GM19467 (cell line): ENCODE measurements around the gene EXOSC9.
A peak's percentile ranks its signal among the peaks of the same experiment; 100 is the strongest.
"Not testable (repeated sequence)": the region's sequence is repeated elsewhere in the genome, so short reads cannot be mapped to it uniquely, and the experiment has no call there.

Source experiments
- ATAC-seq: cut with Tn5 transposase; IDR thresholded peaks from one replicate; pipeline ENCODE4 v1.9.1; 2021; ENCODE audit warnings: mild to moderate bottlenecking, moderate library complexity; ENCODE audit not compliant: unreplicated experiment

The EXOSC9 gene, protein sequence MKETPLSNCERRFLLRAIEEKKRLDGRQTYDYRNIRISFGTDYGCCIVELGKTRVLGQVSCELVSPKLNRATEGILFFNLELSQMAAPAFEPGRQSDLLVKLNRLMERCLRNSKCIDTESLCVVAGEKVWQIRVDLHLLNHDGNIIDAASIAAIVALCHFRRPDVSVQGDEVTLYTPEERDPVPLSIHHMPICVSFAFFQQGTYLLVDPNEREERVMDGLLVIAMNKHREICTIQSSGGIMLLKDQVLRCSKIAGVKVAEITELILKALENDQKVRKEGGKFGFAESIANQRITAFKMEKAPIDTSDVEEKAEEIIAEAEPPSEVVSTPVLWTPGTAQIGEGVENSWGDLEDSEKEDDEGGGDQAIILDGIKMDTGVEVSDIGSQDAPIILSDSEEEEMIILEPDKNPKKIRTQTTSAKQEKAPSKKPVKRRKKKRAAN

GRCh38 chr4:121800961-121801714, at the start of gene EXOSC9:
Gene EXOSC9, plus strand, starts transcription at chr4:121801323. Its CDS starts 102 bp downstream, at chr4:121801425.
- ATAC-seq = peak; percentile 68

DNA sequence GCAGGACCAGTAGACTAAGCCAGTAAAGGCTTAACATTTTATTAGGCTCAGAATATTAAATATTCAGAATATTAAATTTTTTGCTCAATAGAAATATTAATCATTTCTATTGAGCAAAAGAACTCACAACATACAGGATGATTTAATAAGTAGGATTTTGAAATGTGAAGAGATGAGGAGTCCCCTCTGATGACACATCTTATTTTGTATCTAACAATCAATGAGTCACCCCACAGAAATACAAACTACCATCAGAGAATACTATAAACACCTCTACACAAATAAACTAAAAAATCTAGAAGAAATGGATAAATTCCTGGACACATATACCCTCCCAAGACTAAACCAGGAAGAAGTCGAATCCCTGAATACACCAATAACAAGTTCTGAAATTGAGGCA, 49.0 kb upstream of the EXOSC9 start:
- not testable (repeated sequence) for ATAC-seq

- ATAC-seq = no peak
Measured at GRCh38 chr4:121758925-121759568, 42.1 kb upstream of the EXOSC9 start.

- ATAC-seq = no peak
Measured at GRCh38 chr4:121760205-121760604, 40.9 kb upstream of the EXOSC9 start.

DNA sequence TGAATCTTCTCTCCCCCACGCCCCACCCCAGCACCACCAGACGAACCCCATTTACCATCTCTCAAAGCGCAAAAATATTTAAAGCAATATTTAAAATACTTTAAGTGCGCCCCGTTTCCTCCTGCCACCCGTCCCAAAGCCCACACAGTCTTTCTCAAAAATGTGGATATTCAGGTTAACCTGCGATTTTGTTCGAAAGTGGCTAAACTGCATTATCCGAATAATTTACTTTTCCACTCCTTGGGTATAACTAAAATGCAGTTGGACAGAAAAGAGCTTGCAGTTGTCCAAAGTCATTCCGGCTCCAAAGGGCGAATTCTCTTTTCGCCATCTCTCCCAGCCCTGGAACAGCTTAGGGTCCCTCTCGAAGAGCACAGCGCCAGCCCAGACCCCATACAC, 36.8 kb upstream of the EXOSC9 start:
- no peak for ATAC-seq

GRCh38 chr4:121764702-121765367, 36.3 kb upstream of the EXOSC9 start, which contains the start of gene SMIM43:
Gene SMIM43, minus strand, starts transcription at chr4:121765164. Its CDS starts 59 bp downstream, at chr4:121765105.
- no peak for ATAC-seq

- no peak for ATAC-seq
Measured at GRCh38 chr4:121765368-121765705, 35.8 kb upstream of the EXOSC9 start.

GRCh38 chr4:121765971-121766538, 35.1 kb upstream of the EXOSC9 start:
- ATAC-seq = no peak

DNA sequence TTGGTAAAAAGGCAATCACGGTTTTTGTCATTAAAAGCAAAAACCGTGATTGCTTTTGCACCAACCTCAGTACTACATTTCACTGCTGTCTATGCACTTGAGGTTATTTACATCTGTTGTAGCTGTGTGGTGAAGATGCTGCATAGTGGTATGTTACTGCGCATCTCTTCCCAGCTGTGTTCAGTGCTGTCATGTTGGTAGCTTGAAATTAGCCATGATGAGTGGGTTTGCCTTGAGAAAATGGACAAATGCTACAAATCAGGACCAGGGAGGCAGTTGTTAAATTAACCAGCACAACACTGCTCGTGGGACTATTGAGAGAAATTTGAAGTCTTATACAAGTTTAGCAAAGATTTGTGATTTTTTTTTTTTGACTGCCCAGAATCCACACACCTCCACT, 34.0 kb upstream of the EXOSC9 start:
- ATAC-seq = no peak

- no peak for ATAC-seq
Measured at GRCh38 chr4:121769341-121769740, 31.8 kb upstream of the EXOSC9 start.

DNA sequence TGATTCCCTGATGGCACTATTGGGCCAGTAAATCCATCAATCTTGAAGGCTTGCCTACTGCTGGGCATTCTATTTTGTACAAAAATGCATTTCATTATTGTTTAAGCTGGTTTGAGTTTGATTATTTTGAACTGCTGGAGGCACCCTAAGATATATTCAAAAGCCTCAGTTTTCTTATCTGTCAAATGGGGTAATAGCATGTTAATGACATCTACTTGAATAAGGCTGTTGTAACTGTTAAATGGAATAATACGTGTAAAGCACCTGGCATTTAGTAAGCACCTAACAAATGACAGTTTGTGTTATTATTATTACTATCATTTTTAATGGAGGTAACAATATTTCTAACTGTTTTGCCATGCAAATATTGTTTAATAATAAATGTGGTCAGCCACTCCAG, 29.3 kb upstream of the EXOSC9 start:
- no peak for ATAC-seq

DNA sequence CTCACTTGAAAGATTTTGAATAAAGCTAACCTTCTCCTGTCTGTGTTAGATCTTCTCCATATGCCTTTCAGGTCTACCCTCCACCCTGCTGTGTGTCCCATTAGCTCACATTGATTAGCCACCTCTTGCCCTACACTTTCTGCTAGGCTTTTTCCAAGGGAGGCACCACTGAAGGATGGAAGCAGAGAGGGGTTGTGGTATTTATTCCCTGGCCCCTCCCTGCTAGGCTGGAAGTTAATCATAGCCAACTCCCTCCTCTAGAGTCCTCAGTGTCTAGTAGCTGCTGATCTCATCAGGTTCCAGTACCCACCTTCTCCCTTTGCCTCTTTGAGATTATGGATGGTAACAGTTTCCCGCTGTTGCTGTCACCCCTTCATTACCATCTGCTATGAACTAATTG, 27.2 kb upstream of the EXOSC9 start:
- ATAC-seq = no peak

DNA sequence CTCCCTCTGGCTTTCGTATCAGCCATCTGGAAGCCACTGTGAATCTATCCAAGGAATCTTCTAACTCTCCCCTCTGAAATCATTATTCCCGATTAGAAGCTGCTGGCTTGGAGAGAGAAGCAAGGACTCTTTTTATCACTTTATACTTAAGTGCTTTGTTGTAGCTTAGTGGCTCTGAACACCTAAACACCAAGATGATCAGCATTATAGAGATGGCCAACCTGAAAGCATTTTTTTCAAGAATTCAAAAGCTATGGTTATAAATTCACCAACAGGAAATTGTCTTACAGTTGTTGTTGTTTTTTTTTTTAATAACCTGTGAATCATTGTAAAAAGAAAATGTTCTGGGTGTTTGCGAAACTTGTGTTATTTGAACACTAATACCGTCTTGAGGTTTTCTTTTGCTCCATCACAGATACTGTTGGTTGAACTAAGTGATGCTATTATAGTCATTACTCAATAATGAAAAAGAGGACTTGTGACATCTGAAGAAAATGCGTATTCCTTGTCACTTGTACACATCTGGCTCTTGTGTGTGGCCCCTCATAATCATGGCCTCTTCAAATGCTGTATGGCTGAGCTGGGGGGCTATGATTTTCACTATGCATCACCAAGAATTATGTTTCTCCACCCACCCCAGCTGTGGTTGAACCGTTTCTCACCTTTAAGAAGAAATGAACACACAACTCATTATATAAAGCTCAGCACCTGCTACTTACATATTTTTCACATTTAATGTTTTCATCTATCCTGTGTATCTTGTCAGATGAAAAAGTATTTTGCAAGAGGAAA, 24.3 kb upstream of the EXOSC9 start:
- ATAC-seq = no peak

GRCh38 chr4:121777625-121778024, 23.5 kb upstream of the EXOSC9 start:
- no peak for ATAC-seq

GRCh38 chr4:121778991-121779628, 22.0 kb upstream of the EXOSC9 start:
- no peak for ATAC-seq

DNA sequence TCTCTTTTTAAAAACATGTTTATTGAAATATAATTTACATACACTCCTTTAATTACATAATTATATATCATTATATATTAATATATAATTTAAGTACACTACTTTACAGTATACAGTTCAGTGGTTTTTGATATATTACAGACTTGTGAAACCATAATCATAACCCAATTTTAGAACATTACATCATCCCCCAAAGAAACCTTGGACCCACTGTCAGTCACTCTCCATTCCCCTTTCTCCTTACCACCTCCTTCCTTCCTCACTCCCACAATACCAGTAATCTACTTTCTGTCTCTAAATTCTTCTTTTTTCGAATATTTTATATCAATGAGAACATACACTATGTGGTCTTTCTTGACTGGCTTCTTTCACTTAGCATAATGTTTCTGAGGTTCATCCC, 17.9 kb upstream of the EXOSC9 start:
- ATAC-seq = no peak

DNA sequence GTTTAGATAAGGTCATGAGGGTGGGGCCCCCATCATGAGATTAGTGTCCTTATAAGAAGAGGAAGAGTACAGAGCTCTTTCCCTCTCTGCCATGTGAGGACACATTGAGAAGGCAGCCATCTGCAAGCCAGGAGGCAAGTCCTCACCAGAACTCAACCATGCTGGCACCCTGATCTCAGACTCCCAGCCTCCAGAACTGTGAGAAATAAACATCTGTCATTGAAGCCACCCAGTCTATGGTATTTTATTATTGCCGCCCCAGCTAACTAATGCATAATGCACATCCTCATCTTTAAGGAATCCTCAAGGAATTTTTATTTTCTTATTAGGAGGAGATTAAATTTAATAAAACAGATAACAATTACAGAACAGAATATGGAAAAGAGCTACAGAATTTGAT, 16.7 kb upstream of the EXOSC9 start:
- no peak for ATAC-seq

- no peak for ATAC-seq
Measured at GRCh38 chr4:121784975-121785374, 16.1 kb upstream of the EXOSC9 start.

DNA sequence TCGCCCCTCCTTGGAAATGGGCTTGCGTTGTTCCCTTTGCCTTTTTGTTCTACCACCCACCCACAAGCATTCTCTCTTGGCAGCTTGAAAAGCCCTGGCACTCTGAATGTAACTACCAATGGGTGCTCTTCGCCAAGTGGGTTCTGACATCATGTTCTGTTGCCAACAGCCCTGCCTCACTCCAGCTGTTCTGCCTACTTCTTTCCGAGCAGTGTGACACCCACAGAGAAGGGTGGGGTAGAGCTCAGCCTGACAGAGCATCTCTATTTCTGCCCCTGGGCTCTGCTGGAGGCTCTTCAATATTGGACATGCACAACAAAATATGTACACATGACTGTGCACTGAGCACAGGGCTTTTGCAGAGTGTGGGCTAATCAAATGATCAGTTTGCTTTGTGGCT, 15.6 kb upstream of the EXOSC9 start:
- ATAC-seq = no peak

DNA sequence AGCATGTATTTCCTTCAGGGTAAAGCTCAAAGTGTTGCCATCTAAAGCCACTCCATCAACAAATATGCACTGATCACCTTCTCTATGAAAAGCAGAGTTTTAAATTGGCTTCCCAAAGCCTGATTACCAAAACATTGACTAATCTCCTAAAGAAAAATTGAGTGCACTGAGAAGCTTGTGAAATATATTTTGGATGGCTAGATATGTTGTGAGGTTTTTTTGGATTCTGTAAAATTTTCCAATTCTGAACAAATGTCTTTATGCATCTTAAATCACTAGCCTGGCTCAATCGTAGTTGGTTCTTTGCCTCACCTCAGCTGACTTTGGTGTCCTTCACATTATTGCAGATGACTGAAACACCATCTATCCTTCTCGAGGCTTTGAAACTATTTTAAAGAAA, 14.9 kb upstream of the EXOSC9 start:
- ATAC-seq = no peak
